ENCODE data around the gene NDUFS2.

NDUFS2 gene

GRCh38 chr1:161233102-161233501 is 30.9 kb downstream of the NDUFS2 start:
- H3K27ac ChIP-seq (ENCODE audit: low read depth, low read length), result no peak overlapping the region
- H2AFZ ChIP-seq (ENCODE audit: insufficient read depth, low read length, poor library complexity), result no peak overlapping the region
- H3K27me3 ChIP-seq (ENCODE audit: insufficient read depth, low read length), result no peaks in the 10 kb centered on the region
- H3K4me1 ChIP-seq (ENCODE audit: control insufficient read depth in 1 of 2, insufficient read depth in 2 of 2, low read length in 2 of 2), result peaks cover 3 to 9% of the 10 kb centered on the region in 2 experiments
- no peak overlapping the region for H4K91ac ChIP-seq (ENCODE audit: low read depth, low read length)
- no peak overlapping the region for H3K4me2 ChIP-seq (ENCODE audit: low read length)
- no peak overlapping the region for H4K8ac ChIP-seq (ENCODE audit: low read depth, low read length)
- H3K18ac ChIP-seq (ENCODE audit: low read length), result no peak overlapping the region
- H3K9ac ChIP-seq (ENCODE audit: low read length), result no peak overlapping the region
- H3K79me1 ChIP-seq (ENCODE audit: low read length), result no peaks in the 10 kb centered on the region
- no peak overlapping the region for H3K14ac ChIP-seq (ENCODE audit: low read length)
- no peak overlapping the region for H2BK5ac ChIP-seq (ENCODE audit: low read depth, low read length, poor library complexity)
- H2BK120ac ChIP-seq (ENCODE audit: insufficient read depth, low read length, poor library complexity), result no peak overlapping the region
- peaks cover 1% of the 10 kb centered on the region for H3K9me3 ChIP-seq (ENCODE audit: insufficient read depth, low read depth, low read length)
- no peak for DNase-seq
- no peak overlapping the region for H3K23ac ChIP-seq (ENCODE audit: low read length)
- H3K4me3 ChIP-seq (ENCODE audit: low read depth, low read length), result no peak overlapping the region
- H4K12ac ChIP-seq (ENCODE audit: low read depth, low read length), result no peak overlapping the region
- no CpG with 5 or more reads among the region's 9 CpGs for WGBS (ENCODE audit: extremely low coverage, insufficient coverage, insufficient read length)
- H2AK5ac ChIP-seq (ENCODE audit: low read length), result no peak overlapping the region
- no peak overlapping the region for H2BK12ac ChIP-seq (ENCODE audit: low read length)
- peaks cover 10 to 16% of the 10 kb centered on the region in 2 experiments for H3K36me3 ChIP-seq (ENCODE audit: control insufficient read depth in 1 of 2, insufficient read depth in 2 of 2, low read length in 2 of 2)
- no peaks in the 10 kb centered on the region for H3K79me2 ChIP-seq (ENCODE audit: control insufficient read depth, insufficient read depth, low read length, poor library complexity)
- no peak overlapping the region for H3K4ac ChIP-seq (ENCODE audit: low read depth, low read length)

- Histone ChIP-seq H3K9ac (ENCODE audit: low read length) (no peak overlapping the region), H3K4me3 (ENCODE audit: low read depth, low read length) (no peak overlapping the region), H2BK5ac (ENCODE audit: low read depth, low read length, poor library complexity) (no peak overlapping the region), H3K36me3 (ENCODE audit: control insufficient read depth in 1 of 2, insufficient read depth in 2 of 2, low read length in 2 of 2) (no peaks in the 10 kb centered on the region), H2AFZ (ENCODE audit: insufficient read depth, low read length, poor library complexity) (no peak overlapping the region), H3K27me3 (ENCODE audit: insufficient read depth, low read length) (no peaks in the 10 kb centered on the region), H4K12ac (ENCODE audit: low read depth, low read length) (no peak overlapping the region), H3K4ac (ENCODE audit: low read depth, low read length) (no peak overlapping the region), H3K27ac (ENCODE audit: low read depth, low read length) (no peak overlapping the region), H2BK12ac (ENCODE audit: low read length) (no peak overlapping the region), H3K4me2 (ENCODE audit: low read length) (no peak overlapping the region), H3K18ac (ENCODE audit: low read length) (no peak overlapping the region), H3K79me1 (ENCODE audit: low read length) (no peaks in the 10 kb centered on the region), H3K79me2 (ENCODE audit: control insufficient read depth, insufficient read depth, low read length, poor library complexity) (no peaks in the 10 kb centered on the region), H2BK120ac (ENCODE audit: insufficient read depth, low read length, poor library complexity) (no peak overlapping the region), H3K23ac (ENCODE audit: low read length) (no peak overlapping the region), H3K14ac (ENCODE audit: low read length) (no peak overlapping the region), H4K8ac (ENCODE audit: low read depth, low read length) (no peak overlapping the region), H2AK5ac (ENCODE audit: low read length) (no peak overlapping the region), H4K91ac (ENCODE audit: low read depth, low read length) (no peak overlapping the region), H3K4me1 (ENCODE audit: control insufficient read depth in 1 of 2, insufficient read depth in 2 of 2, low read length in 2 of 2) (peaks cover 0 to 8% of the 10 kb centered on the region in 2 experiments), H3K9me3 (ENCODE audit: insufficient read depth, low read depth, low read length) (peaks cover 1% of the 10 kb centered on the region)
- DNase-seq, result peak; percentile 30 to 75
- WGBS (ENCODE audit: extremely low coverage, insufficient coverage, insufficient read length), result no CpG with 5 or more reads among the region's 5 CpGs
These were observed 34.0 kb downstream of the NDUFS2 start for GRCh38 chr1:161235957-161236775.

- no peak for DNase-seq
- Histone ChIP-seq H3K27ac (ENCODE audit: low read depth, low read length) (no peak within 1 kb of the TSS), H3K36me3 (ENCODE audit: control insufficient read depth in 1 of 2, insufficient read depth in 2 of 2, low read length in 2 of 2) (no peaks in the 10 kb centered on the region), H2BK5ac (ENCODE audit: low read depth, low read length, poor library complexity) (no peak within 1 kb of the TSS), H3K9ac (ENCODE audit: low read length) (no peak within 1 kb of the TSS), H3K23ac (ENCODE audit: low read length) (no peak within 1 kb of the TSS), H3K27me3 (ENCODE audit: insufficient read depth, low read length) (no peaks in the 10 kb centered on the region), H4K8ac (ENCODE audit: low read depth, low read length) (no peak within 1 kb of the TSS), H3K4me3 (ENCODE audit: low read depth, low read length) (no peak within 1 kb of the TSS), H2BK12ac (ENCODE audit: low read length) (no peak within 1 kb of the TSS), H3K4me1 (ENCODE audit: control insufficient read depth in 1 of 2, insufficient read depth in 2 of 2, low read length in 2 of 2) (peaks cover 9 to 20% of the 10 kb centered on the region in 2 experiments), H3K18ac (ENCODE audit: low read length) (no peak within 1 kb of the TSS), H3K79me1 (ENCODE audit: low read length) (no peaks in the 10 kb centered on the region), H4K91ac (ENCODE audit: low read depth, low read length) (no peak within 1 kb of the TSS), H2AK5ac (ENCODE audit: low read length) (no peak within 1 kb of the TSS), H4K12ac (ENCODE audit: low read depth, low read length) (no peak within 1 kb of the TSS), H2BK120ac (ENCODE audit: insufficient read depth, low read length, poor library complexity) (peak within 1 kb of the TSS; percentile 24), H3K4ac (ENCODE audit: low read depth, low read length) (no peak within 1 kb of the TSS), H3K79me2 (ENCODE audit: control insufficient read depth, insufficient read depth, low read length, poor library complexity) (no peaks in the 10 kb centered on the region), H3K4me2 (ENCODE audit: low read length) (no peak within 1 kb of the TSS), H2AFZ (ENCODE audit: insufficient read depth, low read length, poor library complexity) (no peak within 1 kb of the TSS), H3K9me3 (ENCODE audit: insufficient read depth, low read depth, low read length) (peaks cover 2% of the 10 kb centered on the region), H3K14ac (ENCODE audit: low read length) (no peak within 1 kb of the TSS)
- no CpG with 5 or more reads among the region's 4 CpGs for WGBS (ENCODE audit: extremely low coverage, insufficient coverage, insufficient read length)
These were observed 35.9 kb downstream of the NDUFS2 start, which contains the start of gene NR1I3 for GRCh38 chr1:161238039-161238473. TSS of gene NR1I3 (minus strand) at chr1:161238203. CDS start at chr1:161236565, 1,638 bp downstream.

- Histone ChIP-seq H2BK12ac (ENCODE audit: low read length) (peak overlapping the region; percentile 55), H2AK5ac (ENCODE audit: low read length) (peak overlapping the region; percentile 76), H4K12ac (ENCODE audit: low read depth, low read length) (no peak overlapping the region), H3K27me3 (ENCODE audit: insufficient read depth, low read length) (no peaks in the 10 kb centered on the region), H3K4me3 (ENCODE audit: low read depth, low read length) (no peak overlapping the region), H2BK120ac (ENCODE audit: insufficient read depth, low read length, poor library complexity) (peak overlapping the region; percentile 74), H3K14ac (ENCODE audit: low read length) (no peak overlapping the region), H3K18ac (ENCODE audit: low read length) (no peak overlapping the region), H3K4me1 (ENCODE audit: control insufficient read depth in 1 of 2, insufficient read depth in 2 of 2, low read length in 2 of 2) (peaks cover 9 to 17% of the 10 kb centered on the region in 2 experiments), H3K9me3 (ENCODE audit: insufficient read depth, low read depth, low read length) (peaks cover 1% of the 10 kb centered on the region), H4K8ac (ENCODE audit: low read depth, low read length) (no peak overlapping the region), H3K23ac (ENCODE audit: low read length) (no peak overlapping the region), H3K36me3 (ENCODE audit: control insufficient read depth in 1 of 2, insufficient read depth in 2 of 2, low read length in 2 of 2) (no peaks in the 10 kb centered on the region), H3K79me2 (ENCODE audit: control insufficient read depth, insufficient read depth, low read length, poor library complexity) (no peaks in the 10 kb centered on the region), H3K4ac (ENCODE audit: low read depth, low read length) (no peak overlapping the region), H2BK5ac (ENCODE audit: low read depth, low read length, poor library complexity) (no peak overlapping the region), H2AFZ (ENCODE audit: insufficient read depth, low read length, poor library complexity) (no peak overlapping the region), H3K4me2 (ENCODE audit: low read length) (peak overlapping the region; percentile 21), H3K9ac (ENCODE audit: low read length) (no peak overlapping the region), H4K91ac (ENCODE audit: low read depth, low read length) (peak overlapping the region; percentile 53), H3K27ac (ENCODE audit: low read depth, low read length) (peak overlapping the region; percentile 55), H3K79me1 (ENCODE audit: low read length) (no peaks in the 10 kb centered on the region)
- no CpG with 5 or more reads among the region's 3 CpGs for WGBS (ENCODE audit: extremely low coverage, insufficient coverage, insufficient read length)
- DNase-seq, result no peak
These were observed 39.5 kb downstream of the NDUFS2 start for GRCh38 chr1:161241682-161242081.
